ENCODE data around the gene ZFP1.
"Not testable (repeated sequence)": the region's sequence is repeated elsewhere in the genome, so short reads cannot be mapped to it uniquely, and the experiment has no call there.

The ZFP1 gene

DNA sequence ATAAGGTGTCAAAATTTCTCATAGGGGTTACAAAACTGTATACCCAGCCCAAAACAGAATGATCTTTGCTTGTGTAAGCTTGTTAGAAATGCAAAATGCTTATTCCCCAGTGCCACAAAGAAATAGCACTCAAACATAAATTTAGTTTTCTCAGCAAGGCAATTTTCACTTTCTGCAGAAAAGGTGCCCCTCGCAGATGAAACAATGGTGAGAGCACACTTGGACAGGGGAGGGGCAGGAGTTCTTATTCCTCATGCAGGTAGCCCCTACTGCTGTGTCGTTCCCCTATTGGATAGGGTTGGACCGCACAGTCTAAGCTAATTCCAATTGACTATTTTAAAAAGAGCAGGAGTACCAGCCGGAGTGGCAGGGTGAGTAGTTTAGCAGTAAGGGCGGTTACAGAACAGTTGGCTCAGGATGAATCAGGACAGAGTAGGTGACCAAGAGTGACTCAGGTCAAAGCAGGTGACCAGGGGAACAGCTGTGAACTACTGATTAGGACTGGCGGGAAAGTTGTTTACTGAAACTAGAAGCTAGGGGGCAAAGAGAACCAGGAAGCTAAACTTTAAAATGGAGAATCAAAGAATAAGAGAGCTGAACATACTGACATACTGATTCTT lies 26.3 kb upstream of the ZFP1 start:
- DNase-seq (ENCODE audit: extremely low read depth, low read depth), result no peak
- no peak overlapping the region for H3K4me3 ChIP-seq (replicated peaks; ENCODE audit: low read depth, low read length)
- TF ChIP-seq, protein P1, sequence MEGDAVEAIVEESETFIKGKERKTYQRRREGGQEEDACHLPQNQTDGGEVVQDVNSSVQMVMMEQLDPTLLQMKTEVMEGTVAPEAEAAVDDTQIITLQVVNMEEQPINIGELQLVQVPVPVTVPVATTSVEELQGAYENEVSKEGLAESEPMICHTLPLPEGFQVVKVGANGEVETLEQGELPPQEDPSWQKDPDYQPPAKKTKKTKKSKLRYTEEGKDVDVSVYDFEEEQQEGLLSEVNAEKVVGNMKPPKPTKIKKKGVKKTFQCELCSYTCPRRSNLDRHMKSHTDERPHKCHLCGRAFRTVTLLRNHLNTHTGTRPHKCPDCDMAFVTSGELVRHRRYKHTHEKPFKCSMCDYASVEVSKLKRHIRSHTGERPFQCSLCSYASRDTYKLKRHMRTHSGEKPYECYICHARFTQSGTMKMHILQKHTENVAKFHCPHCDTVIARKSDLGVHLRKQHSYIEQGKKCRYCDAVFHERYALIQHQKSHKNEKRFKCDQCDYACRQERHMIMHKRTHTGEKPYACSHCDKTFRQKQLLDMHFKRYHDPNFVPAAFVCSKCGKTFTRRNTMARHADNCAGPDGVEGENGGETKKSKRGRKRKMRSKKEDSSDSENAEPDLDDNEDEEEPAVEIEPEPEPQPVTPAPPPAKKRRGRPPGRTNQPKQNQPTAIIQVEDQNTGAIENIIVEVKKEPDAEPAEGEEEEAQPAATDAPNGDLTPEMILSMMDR (IDR thresholded peaks at IDR 0.05; ENCODE audit: low read depth, low read length, missing control alignments), result no peak

DNA sequence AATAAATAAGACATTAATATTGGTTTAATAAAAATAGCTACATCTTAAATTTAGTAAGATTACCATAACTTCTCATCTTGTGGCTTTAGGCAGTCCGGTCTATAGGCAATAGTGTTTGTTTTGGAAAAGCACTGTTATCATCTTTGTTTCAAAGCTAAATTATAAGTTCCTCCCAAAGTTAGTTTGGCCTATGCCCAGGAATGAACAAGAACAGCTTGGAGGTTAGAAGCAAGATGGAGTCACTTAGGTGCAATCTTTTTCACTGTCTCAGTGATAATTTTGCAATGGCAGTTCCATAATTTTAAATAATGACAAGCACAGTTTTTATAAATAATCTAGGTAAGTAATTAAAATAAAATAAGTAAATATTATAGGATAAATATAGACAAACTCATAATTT lies 25.7 kb upstream of the ZFP1 start:
- TF ChIP-seq, protein P1 (IDR thresholded peaks at IDR 0.05; ENCODE audit: low read depth, low read length, missing control alignments), result no peak
- DNase-seq (ENCODE audit: extremely low read depth, low read depth), result no peak
- no peak overlapping the region for H3K4me3 ChIP-seq (replicated peaks; ENCODE audit: low read depth, low read length)

DNA sequence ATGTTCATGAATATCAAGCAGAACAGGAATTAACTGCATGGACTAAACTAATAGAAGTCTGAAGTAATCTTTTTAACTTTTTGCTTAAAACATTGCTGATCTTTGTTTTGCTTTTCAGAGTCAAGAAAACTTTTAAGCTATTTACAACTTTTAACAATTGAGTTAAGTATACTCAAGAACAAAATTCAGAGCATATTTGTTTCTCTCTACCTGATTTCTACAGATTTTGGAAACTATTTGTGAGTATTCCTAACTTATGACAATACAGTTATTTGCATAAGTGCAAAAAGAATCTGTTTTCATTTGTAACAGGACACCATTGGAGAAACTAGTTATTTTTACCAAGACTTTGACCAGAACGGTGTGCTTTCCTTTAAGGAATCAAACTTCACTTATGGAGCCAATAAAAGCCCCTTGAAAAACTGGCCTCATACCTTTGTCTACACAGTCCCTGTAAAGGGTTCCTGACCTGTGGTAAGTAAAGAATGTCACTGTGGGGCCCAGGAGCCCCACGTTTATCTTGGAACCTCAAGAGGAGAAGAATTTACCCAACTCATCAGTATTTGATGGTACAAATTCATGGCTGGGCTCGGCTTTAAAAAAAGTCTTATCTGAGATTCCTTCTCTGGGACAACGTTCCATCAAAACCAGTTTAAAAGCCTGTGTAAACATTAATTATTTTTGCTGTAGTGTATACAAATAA lies 20.5 kb upstream of the ZFP1 start:
- no peak for DNase-seq (ENCODE audit: extremely low read depth, low read depth)
- H3K4me3 ChIP-seq (replicated peaks; ENCODE audit: low read depth, low read length), result no peak overlapping the region
- TF ChIP-seq, protein P1 (IDR thresholded peaks at IDR 0.05; ENCODE audit: low read depth, low read length, missing control alignments), result no peak

DNA sequence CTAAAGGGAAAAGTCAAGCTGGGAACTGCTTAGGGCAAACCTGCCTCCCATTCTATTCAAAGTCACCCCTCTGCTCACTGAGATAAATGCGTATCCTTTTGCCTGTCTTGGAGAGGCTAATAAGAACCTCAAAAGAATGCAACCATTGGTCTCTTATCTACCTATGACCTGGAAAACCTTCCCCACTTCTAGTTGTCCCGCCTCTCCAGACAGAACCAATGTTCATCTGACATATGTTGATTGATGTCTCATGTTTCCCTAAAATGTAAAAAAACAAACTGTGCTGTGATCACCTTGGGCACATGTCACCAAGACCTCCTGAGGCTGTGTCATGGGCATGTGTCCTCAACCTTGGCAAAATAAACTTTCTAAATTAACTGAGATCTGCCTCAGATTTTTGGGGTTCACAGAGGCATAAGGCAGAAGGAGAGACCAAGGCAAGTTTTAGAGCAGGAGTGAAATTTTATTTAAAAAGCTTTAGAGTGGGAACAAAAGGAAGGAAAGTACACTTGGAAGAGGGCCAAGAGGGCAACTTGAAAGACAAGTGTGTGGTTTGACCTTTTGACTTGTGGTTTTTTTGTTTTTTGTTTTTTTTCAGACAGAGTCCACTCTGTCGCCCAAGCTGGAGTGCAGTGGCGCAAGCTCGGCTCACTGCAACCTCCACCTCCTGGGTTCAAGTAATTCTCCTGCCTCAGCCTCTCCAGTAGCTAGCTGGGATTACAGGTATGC lies 18.7 kb upstream of the ZFP1 start:
- DNase-seq (ENCODE audit: extremely low read depth, low read depth); H3K4me3 ChIP-seq (replicated peaks; ENCODE audit: low read depth, low read length): not testable (repeated sequence)

DNA sequence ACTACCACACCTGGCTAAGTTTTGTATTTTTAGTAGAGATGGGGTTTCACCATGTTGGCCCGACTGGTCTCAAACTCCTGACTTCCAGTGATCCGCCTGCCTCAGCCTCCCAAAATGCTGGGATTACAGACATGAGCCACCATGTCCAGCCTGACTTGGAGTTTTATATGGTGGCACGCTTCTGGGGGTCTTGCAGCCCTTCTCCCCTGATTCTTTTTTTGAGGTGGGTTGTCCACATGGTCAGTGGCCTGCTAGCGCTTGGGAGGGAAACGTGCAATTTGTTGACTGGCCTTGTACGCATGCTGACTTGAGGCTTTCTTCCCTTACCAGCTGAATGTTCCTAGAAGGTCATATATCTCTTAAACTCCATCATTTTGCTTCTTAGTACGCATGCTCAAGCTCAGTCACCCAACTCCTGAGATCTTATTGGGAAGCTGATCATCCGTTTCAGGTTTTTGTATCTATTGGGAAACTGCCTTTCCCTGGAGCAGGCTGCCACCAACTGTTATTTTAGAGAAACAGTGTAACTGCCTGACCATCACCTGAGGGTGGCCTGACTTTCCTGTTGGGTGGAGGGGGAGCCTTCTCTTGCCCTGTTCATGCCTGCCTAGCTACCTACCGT lies 18.1 kb upstream of the ZFP1 start:
- DNase-seq (ENCODE audit: extremely low read depth, low read depth), result no peak
- no peak overlapping the region for H3K4me3 ChIP-seq (replicated peaks; ENCODE audit: low read depth, low read length)
- TF ChIP-seq, protein P1 (IDR thresholded peaks at IDR 0.05; ENCODE audit: low read depth, low read length, missing control alignments), result no peak

DNA sequence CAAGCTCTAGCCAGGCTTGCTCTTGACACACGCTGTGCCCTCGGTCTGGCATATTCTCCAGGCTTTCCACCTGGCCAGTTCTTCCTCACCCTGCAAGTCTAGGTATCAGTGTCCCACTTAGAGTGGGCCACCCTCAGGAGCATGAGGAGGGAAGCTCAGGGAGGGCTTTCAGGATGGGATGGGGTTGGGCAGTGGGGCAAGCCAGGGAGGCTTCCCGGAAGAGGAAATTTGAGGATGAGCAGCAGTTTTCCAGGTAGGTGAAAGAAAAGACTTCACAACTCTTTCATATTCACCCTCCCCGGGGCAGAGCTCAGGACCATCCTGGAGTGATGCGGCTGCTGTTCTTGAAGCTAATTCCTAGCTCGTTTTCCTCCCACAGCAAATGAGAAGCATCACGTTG lies 17.2 kb upstream of the ZFP1 start:
- H3K4me3 ChIP-seq (replicated peaks; ENCODE audit: low read depth, low read length), result no peak overlapping the region
- no peak for DNase-seq (ENCODE audit: extremely low read depth, low read depth)
- TF ChIP-seq, protein P1 (IDR thresholded peaks at IDR 0.05; ENCODE audit: low read depth, low read length, missing control alignments), result no peak

DNA sequence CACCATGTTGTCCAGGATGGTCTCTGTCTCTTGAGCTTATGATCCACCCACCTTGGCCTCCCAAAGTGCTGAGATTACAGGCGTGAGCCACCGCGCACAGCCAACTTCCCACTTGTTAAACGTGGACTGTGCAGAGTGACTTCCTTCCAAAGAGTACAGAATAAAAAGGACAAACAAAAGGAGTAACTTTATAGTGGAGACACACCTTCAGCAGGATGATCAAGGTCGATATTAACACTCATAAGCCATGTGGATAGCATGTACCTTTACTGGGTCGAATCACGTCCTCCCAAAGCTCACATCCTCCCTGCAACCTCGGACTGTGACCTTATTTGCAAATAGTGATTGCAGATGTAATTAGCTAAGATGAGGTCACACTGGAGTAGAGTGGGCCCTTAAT lies 10.1 kb upstream of the ZFP1 start:
- no peak for DNase-seq (ENCODE audit: extremely low read depth, low read depth)
- TF ChIP-seq, protein P1 (IDR thresholded peaks at IDR 0.05; ENCODE audit: low read depth, low read length, missing control alignments), result no peak
- H3K4me3 ChIP-seq (replicated peaks; ENCODE audit: low read depth, low read length), result no peak overlapping the region
